IMR-90 (cell line): ENCODE measurements around the gene XPO6. TPM values are rescaled to one million over a fixed set of nuclear protein-coding genes. Genes with fewer than 3 reads are reported as not detected.

ENCODE experiments used
- ATAC-seq: fragments of 200-7000 bp; cut with Tn5 transposase; 2 replicates; pipeline ENCODE4 v1.9.1; 2020; ENCODE audit warnings: low read depth, mild to moderate bottlenecking, moderate library complexity
- BruUV-seq: library from RNA; stranded (reverse); fragments of 400-500 nt; replicated peaks from 2 replicates; lab custom pipeline; 2021; lab: Mats Ljungman, UMichigan
- CTCF ChIA-PET: fragments of 300-600 bp; formaldehyde crosslinking; extraction: SDS; loops from one replicate; lab custom pipeline; 2021; ENCODE audit warnings: antibody characterized with exemption; lab: Yijun Ruan, JAX
- POLR2A ChIA-PET: fragments of 300-600 bp; sonication (Branson Sonifier 250); formaldehyde crosslinking; loops from one replicate; lab custom pipeline; 2022; ENCODE audit warnings: antibody characterized with exemption; ENCODE audit not compliant: unreplicated experiment; lab: Charles Lee
- DNase-seq: peaks from one replicate; pipeline ENCODE4 v3.0.0; 2013
- H2AFZ ChIP-seq: replicated peaks from 2 replicates; pipeline ENCODE3; 2013; ENCODE audit warnings: low read length, mild to moderate bottlenecking; ENCODE audit not compliant: poor library complexity
- H2AK5ac ChIP-seq: 2 replicates; pipeline ENCODE4 v1.6.1; 2013; ENCODE audit warnings: low read depth, low read length, inconsistent platforms
- H2AK9ac ChIP-seq: replicated peaks from 2 replicates; pipeline ENCODE3; 2013; ENCODE audit warnings: mild to moderate bottlenecking, low read depth, low read length, moderate library complexity; ENCODE audit not compliant: poor library complexity
- H2BK120ac ChIP-seq: 2 replicates; pipeline ENCODE4 v1.6.1; 2013; ENCODE audit warnings: low read depth, low read length, inconsistent platforms
- H2BK15ac ChIP-seq: 3 replicates; pipeline ENCODE4 v1.6.1; 2013; ENCODE audit warnings: low read depth, low read length, inconsistent platforms
- H2BK20ac ChIP-seq: 2 replicates; pipeline ENCODE4 v1.6.1; 2013; ENCODE audit warnings: low read depth, mild to moderate bottlenecking, inconsistent platforms, low read length, moderate library complexity
- H2BK5ac ChIP-seq: 2 replicates; pipeline ENCODE4 v1.6.1; 2013; ENCODE audit warnings: mild to moderate bottlenecking, low read depth, low read length, inconsistent platforms; ENCODE audit not compliant: poor library complexity, severe bottlenecking
- H3K14ac ChIP-seq: replicated peaks from 2 replicates; pipeline ENCODE4 v1.6.1; 2013; ENCODE audit warnings: low read depth, low read length, inconsistent platforms
- H3K18ac ChIP-seq: 2 replicates; pipeline ENCODE4 v1.6.1; 2013; ENCODE audit warnings: low read depth, low read length, control low read depth
- H3K23ac ChIP-seq: 2 replicates; pipeline ENCODE4 v1.6.1; 2013; ENCODE audit warnings: low read depth, low read length, inconsistent platforms
- H3K27ac ChIP-seq: 2 replicates; pipeline ENCODE4 v1.5.1; 2013; ENCODE audit warnings: mild to moderate bottlenecking, control low read depth, low read length; ENCODE audit not compliant: insufficient read depth
- H3K27me3 ChIP-seq: 2 replicates; pipeline ENCODE4 v1.6.1; 2013; ENCODE audit warnings: low read length; ENCODE audit not compliant: control insufficient read depth, insufficient read depth
- H3K36me3 ChIP-seq: 2 replicates; pipeline ENCODE4 v1.6.1; 2013; ENCODE audit warnings: low read length, mixed read lengths; ENCODE audit not compliant: control insufficient read depth, insufficient read depth
- H3K4ac ChIP-seq: 2 replicates; pipeline ENCODE4 v1.6.1; 2013; ENCODE audit warnings: low read depth, low read length, inconsistent platforms
- H3K4me1 ChIP-seq: 2 replicates; pipeline ENCODE4 v1.6.1; 2013; ENCODE audit warnings: low read length, mixed read lengths; ENCODE audit not compliant: control insufficient read depth, insufficient read depth
- H3K4me2 ChIP-seq: 2 replicates; pipeline ENCODE4 v1.6.1; 2013; ENCODE audit warnings: low read depth, mild to moderate bottlenecking, control low read depth, low read length, moderate library complexity
- H3K4me3 ChIP-seq: 2 replicates; pipeline ENCODE4 v1.5.1; 2013; ENCODE audit warnings: low read depth, mild to moderate bottlenecking, control low read depth, low read length, moderate library complexity; ENCODE audit not compliant: insufficient read depth
- H3K56ac ChIP-seq: 2 replicates; pipeline ENCODE4 v1.6.1; 2013; ENCODE audit warnings: low read length, inconsistent platforms; ENCODE audit not compliant: insufficient read depth; ENCODE audit errors: extremely low read depth
- H3K79me1 ChIP-seq, 2 experiments: 2 replicates each; pipeline ENCODE4 v1.6.1; 2013; ENCODE audit warnings: low read length in 2 of 2, inconsistent platforms in 1 of 2, low read depth in 1 of 2
- H3K9ac ChIP-seq: 2 replicates; pipeline ENCODE4 v1.6.1; 2013; ENCODE audit warnings: low read depth, low read length, control low read depth
- H3K9me1 ChIP-seq: 2 replicates; pipeline ENCODE4 v1.6.1; 2013; ENCODE audit warnings: low read length, inconsistent platforms; ENCODE audit not compliant: insufficient read depth
- H3K9me3 ChIP-seq: 2 replicates; pipeline ENCODE4 v1.6.1; 2013; ENCODE audit warnings: low read length; ENCODE audit not compliant: control insufficient read depth, insufficient read depth
- H4K20me1 ChIP-seq: 2 replicates; pipeline ENCODE4 v1.6.1; 2013; ENCODE audit warnings: low read length, inconsistent platforms; ENCODE audit not compliant: insufficient read depth
- H4K5ac ChIP-seq: 2 replicates; pipeline ENCODE4 v1.6.1; 2013; ENCODE audit warnings: mild to moderate bottlenecking, low read depth, low read length, control low read depth
- H4K8ac ChIP-seq, 2 experiments: 2 replicates each; pipeline ENCODE4 v1.6.1; 2013; ENCODE audit warnings: low read depth in 2 of 2, low read length in 2 of 2, control low read depth in 1 of 2, inconsistent platforms in 1 of 2
- H4K91ac ChIP-seq: 2 replicates; pipeline ENCODE4 v1.6.1; 2013; ENCODE audit warnings: low read depth, low read length, inconsistent platforms; ENCODE audit not compliant: insufficient read depth
- CEBPB ChIP-seq: IDR thresholded peaks from 2 replicates; pipeline ENCODE4 v1.6.1; 2012; ENCODE audit warnings: low read depth, low read length, improper control_type of control experiment
- CHD1 ChIP-seq: IDR thresholded peaks from 2 replicates; pipeline ENCODE4 v1.6.1; 2012; ENCODE audit warnings: low read depth, low read length, improper control_type of control experiment
- CTCF ChIP-seq: conservative IDR thresholded peaks from 2 replicates; pipeline ENCODE4 v1.5.1; 2012; ENCODE audit warnings: mild to moderate bottlenecking, low read depth, low read length, improper control_type of control experiment
- ELK1 ChIP-seq: fragments of 150-350 bp; IDR thresholded peaks from 2 replicates; pipeline ENCODE4 v1.6.1; 2016; ENCODE audit warnings: low read depth, mild to moderate bottlenecking, low read length, moderate library complexity, borderline replicate concordance
- FOS ChIP-seq: fragments of 150-350 bp; IDR thresholded peaks from 2 replicates; pipeline ENCODE4 v1.6.1; 2016; ENCODE audit warnings: low read depth, low read length
- MAFK ChIP-seq: IDR thresholded peaks from 2 replicates; pipeline ENCODE4 v1.6.1; 2012; ENCODE audit warnings: low read depth, low read length, improper control_type of control experiment
- MAZ ChIP-seq: IDR thresholded peaks from 2 replicates; pipeline ENCODE4 v1.6.1; 2012; ENCODE audit warnings: low read depth, mild to moderate bottlenecking, low read length, improper control_type of control experiment, moderate library complexity, borderline replicate concordance
- MXI1 ChIP-seq: IDR thresholded peaks from 2 replicates; pipeline ENCODE4 v1.6.1; 2012; ENCODE audit warnings: low read depth, mild to moderate bottlenecking, low read length, moderate library complexity, borderline replicate concordance
- NFE2L2 ChIP-seq: fragments of 150-350 bp; IDR thresholded peaks from 2 replicates; pipeline ENCODE4 v1.6.1; 2016; ENCODE audit warnings: low read depth, mild to moderate bottlenecking, low read length
- POLR2A ChIP-seq: IDR thresholded peaks from 2 replicates; pipeline ENCODE4 v1.6.1; 2012; ENCODE audit warnings: mild to moderate bottlenecking, low read depth, low read length
- RCOR1 ChIP-seq: IDR thresholded peaks from 2 replicates; pipeline ENCODE4 v1.6.1; 2012; ENCODE audit warnings: mild to moderate bottlenecking, low read length, improper control_type of control experiment; ENCODE audit not compliant: insufficient replicate concordance
- RFX5 ChIP-seq: IDR thresholded peaks from 2 replicates; pipeline ENCODE4 v1.8.0; 2012; ENCODE audit warnings: low read depth, mild to moderate bottlenecking, low read length, moderate library complexity
- SMC3 ChIP-seq: fragments of 150-350 bp; IDR thresholded peaks from 2 replicates; pipeline ENCODE4 v1.6.1; 2016; ENCODE audit warnings: low read depth, mild to moderate bottlenecking, antibody characterized with exemption, low read length, moderate library complexity
- WGBS, 2 experiments: methylation state at CpG; one replicate each; pipeline versions ENCODE4 v1.1.5 to v1.1.7; 2013; ENCODE audit warnings: missing lambda C conversion rate in 2 of 2; ENCODE audit not compliant: insufficient read length in 1 of 2; ENCODE audit errors: extremely low coverage in 2 of 2; 5-methylcytosine and 5-hydroxymethylcytosine counted together
- dilution Hi-C: fragments of 300-500 bp; cut with HindIII; formaldehyde crosslinking; loops from one replicate; pipeline ENCODE4 v1.14.3; 2018; ENCODE audit warnings: low sequenced_read_pairs; ENCODE audit not compliant: unreplicated experiment
- in situ Hi-C: fragments of 300-500 bp; cut with MboI; formaldehyde crosslinking; loops from 3 replicates; pipeline ENCODE4 v1.14.3; 2019; ENCODE audit warnings: low sequenced_read_pairs, inconsistent platforms, mixed read lengths
- intact Hi-C: fragments of 100-400 bp; cut with micrococcal nuclease; formaldehyde crosslinking; loops from 2 replicates; pipeline ENCODE4 v1.10.0; 2022
- polyA plus RNA-seq, 3 experiments: library from polyadenylated mRNA; depleted of rRNA; stranded (reverse); fragments of >200 nt; gene quantifications; 2 replicates each; pipeline ENCODE4 v1.2.3, GENCODE V29; 2012; ENCODE audit warnings: low replicate concordance in 1 of 3
- total RNA-seq: library from RNA; depleted of rRNA; stranded (reverse); fragments of >200 nt; gene quantifications from 2 replicates; pipeline ENCODE4 v1.2.3, GENCODE V29; 2012
- TF ChIP-seq, protein P1 (sequence below): fragments of 150-350 bp; IDR thresholded peaks from 2 replicates; pipeline ENCODE4 v1.6.1; 2017; ENCODE audit warnings: mild to moderate bottlenecking, antibody characterized with exemption, low read length, low read depth

Gene XPO6
- total and polyA plus RNA-seq, 2 of the 4 experiments (the other 2 are of a cell fraction), result 108 to 184 TPM

GRCh38 chr16:28105297-28105696, 106.5 kb downstream of the XPO6 start:
- ChIA-PET CTCF (no interaction called here), POLR2A (no interaction called here)
- TF ChIP-seq NFE2L2, result no peak
- TF ChIP-seq MXI1, result no peak
- no peak for TF ChIP-seq FOS
- no peak for TF ChIP-seq ELK1
- TF ChIP-seq, protein P1, sequence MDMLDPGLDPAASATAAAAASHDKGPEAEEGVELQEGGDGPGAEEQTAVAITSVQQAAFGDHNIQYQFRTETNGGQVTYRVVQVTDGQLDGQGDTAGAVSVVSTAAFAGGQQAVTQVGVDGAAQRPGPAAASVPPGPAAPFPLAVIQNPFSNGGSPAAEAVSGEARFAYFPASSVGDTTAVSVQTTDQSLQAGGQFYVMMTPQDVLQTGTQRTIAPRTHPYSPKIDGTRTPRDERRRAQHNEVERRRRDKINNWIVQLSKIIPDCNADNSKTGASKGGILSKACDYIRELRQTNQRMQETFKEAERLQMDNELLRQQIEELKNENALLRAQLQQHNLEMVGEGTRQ, result no peak
- no peak for TF ChIP-seq RCOR1
- no peak for TF ChIP-seq MAFK
- TF ChIP-seq SMC3, result no peak
- TF ChIP-seq MAZ, result no peak
- TF ChIP-seq POLR2A, result no peak
- no peak for TF ChIP-seq CHD1
- TF ChIP-seq CTCF, result no peak
- TF ChIP-seq CEBPB, result no peak
- no peak for TF ChIP-seq RFX5
- dilution Hi-C loops (no loop called here), in situ Hi-C loops (loop anchor here (10.0 kb wide), 1 partner anchor 60 kb away; no protein-coding TSS in a partner anchor), intact Hi-C loops (no loop called here)
- DNase-seq (no peak), ATAC-seq (no peak)
- H3K4me3 ChIP-seq, result no peak overlapping the region
- H3K18ac ChIP-seq, result no peak overlapping the region
- no peak overlapping the region for H2AK5ac ChIP-seq
- peaks cover 20% of the 10 kb centered on the region for H4K20me1 ChIP-seq
- no peak overlapping the region for H2BK5ac ChIP-seq
- H3K36me3 ChIP-seq, result peaks cover 81% of the 10 kb centered on the region
- no peak overlapping the region for H4K8ac ChIP-seq
- peaks cover 4% of the 10 kb centered on the region for H3K4me1 ChIP-seq
- no peak overlapping the region for H2BK120ac ChIP-seq
- H2BK15ac ChIP-seq, result no peak overlapping the region
- H2AK9ac ChIP-seq, result no peak overlapping the region
- H3K27ac ChIP-seq, result no peak overlapping the region
- no peaks in the 10 kb centered on the region for H3K9me3 ChIP-seq
- no peak overlapping the region for H3K4me2 ChIP-seq
- no peak overlapping the region for H2BK20ac ChIP-seq
- no peak overlapping the region for H3K14ac ChIP-seq
- WGBS, 2 experiments, result no CpG with 5 or more reads among the region's 3 CpGs
- H3K9ac ChIP-seq, result no peak overlapping the region
- peaks cover 28 to 49% of the 10 kb centered on the region in 2 experiments; a peak in 3 of 4 replicates for H3K79me1 ChIP-seq
- H3K23ac ChIP-seq, result no peak overlapping the region
- H4K91ac ChIP-seq, result no peak overlapping the region
- no peaks in the 10 kb centered on the region for H3K27me3 ChIP-seq
- H2AFZ ChIP-seq, result no peak overlapping the region
- H4K5ac ChIP-seq, result no peak overlapping the region
- no peak overlapping the region for H3K56ac ChIP-seq
- H3K9me1 ChIP-seq, result peaks cover 12% of the 10 kb centered on the region
- no TSS peak for BruUV-seq
- H3K4ac ChIP-seq, result no peak overlapping the region
